Measurements from ENCODE around the gene C1QL2.

C1QL2 gene

GRCh38 chr2:119117891-119118882 lies 40.4 kb downstream of the C1QL2 start:
- Histone ChIP-seq H3K4me3 (replicated peaks; ENCODE audit: insufficient read depth, low read length) (no peak overlapping the region), H3K27ac (replicated peaks) (no peak overlapping the region), H3K27me3 (ENCODE audit: insufficient read depth, poor library complexity, severe bottlenecking) (no peaks in the 10 kb centered on the region)
- DNase-seq (ENCODE audit: low read depth in 1 of 2, low spot score in 1 of 2) = no peak
- TF ChIP-seq POLR2AphosphoS5 (IDR thresholded peaks at IDR 0.05; ENCODE audit: low read depth) = no peak
- no peak for TF ChIP-seq SPI1 (IDR thresholded peaks at IDR 0.05; ENCODE audit: borderline replicate concordance, low read depth)
- TF ChIP-seq CTCF (IDR thresholded peaks at IDR 0.05; ENCODE audit: insufficient read depth, low read length) = no peak
- no peak for TF ChIP-seq REST (IDR thresholded peaks at IDR 0.05; ENCODE audit: insufficient replicate concordance, low read depth)
- no peak for TF ChIP-seq GABPA (IDR thresholded peaks at IDR 0.05; ENCODE audit: low read depth)

GRCh38 chr2:119117408-119117807 lies 41.1 kb downstream of the C1QL2 start:
- TF ChIP-seq POLR2AphosphoS5 (IDR thresholded peaks at IDR 0.05; ENCODE audit: low read depth) = no peak
- TF ChIP-seq SPI1 (IDR thresholded peaks at IDR 0.05; ENCODE audit: borderline replicate concordance, low read depth) = no peak
- no peak for TF ChIP-seq REST (IDR thresholded peaks at IDR 0.05; ENCODE audit: insufficient replicate concordance, low read depth)
- no peak for TF ChIP-seq GABPA (IDR thresholded peaks at IDR 0.05; ENCODE audit: low read depth)
- TF ChIP-seq CTCF (IDR thresholded peaks at IDR 0.05; ENCODE audit: insufficient read depth, low read length) = no peak
- no peak for DNase-seq (ENCODE audit: low read depth in 1 of 2, low spot score in 1 of 2)

GRCh38 chr2:119116411-119117295 lies 41.9 kb downstream of the C1QL2 start:
- TF ChIP-seq GABPA (IDR thresholded peaks at IDR 0.05; ENCODE audit: low read depth) (no peak), REST (IDR thresholded peaks at IDR 0.05; ENCODE audit: insufficient replicate concordance, low read depth) (no peak), CTCF (IDR thresholded peaks at IDR 0.05; ENCODE audit: insufficient read depth, low read length) (no peak), POLR2AphosphoS5 (IDR thresholded peaks at IDR 0.05; ENCODE audit: low read depth) (no peak), SPI1 (IDR thresholded peaks at IDR 0.05; ENCODE audit: borderline replicate concordance, low read depth) (no peak)
- no peak overlapping the region for H3K4me3 ChIP-seq (replicated peaks; ENCODE audit: insufficient read depth, low read length)
- DNase-seq (ENCODE audit: low read depth in 1 of 2, low spot score in 1 of 2) = no peak
- H3K27ac ChIP-seq (replicated peaks) = no peak overlapping the region
- no peaks in the 10 kb centered on the region for H3K27me3 ChIP-seq (ENCODE audit: insufficient read depth, poor library complexity, severe bottlenecking)

More at GRCh38 chr2:119117408-119117807, 41.1 kb downstream of the C1QL2 start:
- H3K4me3 ChIP-seq (replicated peaks; ENCODE audit: insufficient read depth, low read length) = no peak overlapping the region
- no peaks in the 10 kb centered on the region for H3K27me3 ChIP-seq (ENCODE audit: insufficient read depth, poor library complexity, severe bottlenecking)
- no peak overlapping the region for H3K27ac ChIP-seq (replicated peaks)

Measured in HL-60 (cell line).